WTC11 (cell line): ENCODE measurements around the gene COL4A2. TPM values are rescaled to one million over a fixed set of nuclear protein-coding genes. Genes with fewer than 3 reads are reported as not detected.

Source experiments
- ATAC-seq: fragments of 200-7000 bp; cut with Tn5 transposase; 2 replicates; pipeline ENCODE4 v1.10.0; 2021; ENCODE audit warnings: mild to moderate bottlenecking, moderate library complexity
- CTCF ChIA-PET: fragments of 300-600 bp; sonication (Branson Sonifier 250); formaldehyde crosslinking; loops from one replicate; lab custom pipeline; 2021; ENCODE audit warnings: antibody characterized with exemption; lab: Charles Lee
- POLR2A ChIA-PET: fragments of 350-600 bp; sonication (Branson Sonifier 250); formaldehyde crosslinking; loops from one replicate; lab custom pipeline; 2021; ENCODE audit warnings: antibody characterized with exemption; lab: Charles Lee
- DNase-seq: peaks from one replicate; pipeline ENCODE4 v3.0.0; 2021; ENCODE audit warnings: low spot score
- H3K27ac Mint-ChIP-seq: 2 replicates; pipeline ENCODE4 v1.8.0; 2021; ENCODE audit warnings: mixed read lengths
- H3K27me3 Mint-ChIP-seq: 2 replicates; pipeline ENCODE4 v1.8.0; 2021; ENCODE audit warnings: low read depth, mild to moderate bottlenecking, moderate library complexity, mixed read lengths
- H3K36me3 Mint-ChIP-seq: 2 replicates; pipeline ENCODE4 v1.8.0; 2021; ENCODE audit warnings: mixed read lengths
- H3K4me1 Mint-ChIP-seq: 2 replicates; pipeline ENCODE4 v1.8.0; 2022; ENCODE audit warnings: mixed read lengths
- H3K4me3 Mint-ChIP-seq: 2 replicates; pipeline ENCODE4 v1.8.0; 2021; ENCODE audit warnings: mild to moderate bottlenecking, moderate library complexity, mixed read lengths
- H3K9me3 Mint-ChIP-seq: 2 replicates; pipeline ENCODE4 v1.8.0; 2021; ENCODE audit warnings: mixed read lengths
- ATF2 ChIP-seq: sonication (generic); formaldehyde crosslinking; IDR thresholded peaks from 2 replicates; pipeline ENCODE4 v1.8.1; 2022; ENCODE audit warnings: low read depth, missing genetic modification reagents, borderline replicate concordance
- CREM ChIP-seq: sonication (generic); formaldehyde crosslinking; IDR thresholded peaks from 2 replicates; pipeline ENCODE4 v1.8.1; 2022; ENCODE audit warnings: mild to moderate bottlenecking, missing genetic modification reagents, moderate library complexity
- FOXP4 ChIP-seq: sonication (generic); formaldehyde crosslinking; IDR thresholded peaks from 2 replicates; pipeline ENCODE4 v1.8.0; 2022; ENCODE audit warnings: mild to moderate bottlenecking, missing genetic modification reagents
- HMGA2 ChIP-seq: fragments of 250-450 bp; sonication (Bioruptor Pico); IDR thresholded peaks from 2 replicates; pipeline ENCODE4 v1.4.0; 2021; ENCODE audit warnings: mild to moderate bottlenecking, moderate library complexity
- ZMAT4 ChIP-seq: fragments of 250-450 bp; sonication (Bioruptor Pico); IDR thresholded peaks from 2 replicates; pipeline ENCODE4 v1.9.0; 2021; ENCODE audit warnings: mild to moderate bottlenecking
- ZNF138 ChIP-seq: sonication (generic); formaldehyde crosslinking; conservative IDR thresholded peaks from 2 replicates; pipeline ENCODE4 v1.8.1; 2022; ENCODE audit warnings: mild to moderate bottlenecking, moderate library complexity, missing genetic modification reagents
- ZNF671 ChIP-seq: fragments of 250-450 bp; sonication (Bioruptor Pico); IDR thresholded peaks from 2 replicates; pipeline ENCODE4 v1.8.0; 2021; ENCODE audit warnings: mild to moderate bottlenecking
- total RNA-seq: library from RNA; stranded (reverse); gene quantifications from 3 replicates; pipeline ENCODE4 v1.2.3, GENCODE V29; 2021
- TF ChIP-seq, protein P1 (sequence below): fragments of 250-450 bp; sonication (Bioruptor Pico); IDR thresholded peaks from 2 replicates; pipeline ENCODE4 v1.9.0; 2021; ENCODE audit warnings: mild to moderate bottlenecking
- TF ChIP-seq, protein P2 (sequence below): fragments of 250-450 bp; sonication (Bioruptor Pico); IDR thresholded peaks from 2 replicates; pipeline ENCODE4 v1.9.0; 2021; ENCODE audit warnings: moderate library complexity, mild to moderate bottlenecking, inconsistent platforms, borderline replicate concordance
- TF ChIP-seq, protein P3 (sequence below): sonication (generic); formaldehyde crosslinking; IDR thresholded peaks from 2 replicates; pipeline ENCODE4 v1.8.0; 2023; ENCODE audit warnings: missing genetic modification reagents, mild to moderate bottlenecking, borderline replicate concordance
- TF ChIP-seq, protein P4 (sequence below): sonication (generic); formaldehyde crosslinking; IDR thresholded peaks from 2 replicates; pipeline ENCODE4 v1.8.1; 2022; ENCODE audit warnings: missing genetic modification reagents, borderline replicate concordance
- TF ChIP-seq, protein P5 (sequence below): sonication (generic); formaldehyde crosslinking; IDR thresholded peaks from 2 replicates; pipeline ENCODE4 v1.8.0; 2023; ENCODE audit warnings: missing genetic modification reagents
- TF ChIP-seq, protein P6 (sequence below): sonication (generic); formaldehyde crosslinking; IDR thresholded peaks from 2 replicates; pipeline ENCODE4 v1.8.0; 2022; ENCODE audit warnings: mild to moderate bottlenecking, missing genetic modification reagents

Gene COL4A2
- total RNA-seq, 1 experiment from 2014 or later = 109 TPM

DNA sequence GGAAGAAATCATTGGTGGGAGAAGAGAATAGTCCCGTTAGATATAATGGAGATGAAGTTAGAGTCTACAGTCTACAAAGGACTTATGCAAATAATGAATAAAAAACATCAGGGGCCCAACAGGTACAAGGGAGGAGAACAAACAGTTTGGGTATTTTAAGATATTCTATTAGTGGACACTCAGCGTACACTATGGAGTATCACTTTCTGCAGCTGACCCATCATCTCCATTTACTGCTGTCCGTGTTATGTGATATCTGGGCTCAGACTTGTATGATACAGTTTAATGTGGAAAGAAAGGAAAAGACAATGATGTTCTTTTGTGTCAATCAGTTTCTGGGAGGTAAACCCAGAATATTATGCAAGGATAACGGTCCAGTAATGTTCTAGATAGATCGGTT is 128.2 kb downstream of the COL4A2 start (continued):
- no peak for TF ChIP-seq ATF2
- TF ChIP-seq CREM (CRISPR knock-in tag) = no peak
- TF ChIP-seq, protein P1, sequence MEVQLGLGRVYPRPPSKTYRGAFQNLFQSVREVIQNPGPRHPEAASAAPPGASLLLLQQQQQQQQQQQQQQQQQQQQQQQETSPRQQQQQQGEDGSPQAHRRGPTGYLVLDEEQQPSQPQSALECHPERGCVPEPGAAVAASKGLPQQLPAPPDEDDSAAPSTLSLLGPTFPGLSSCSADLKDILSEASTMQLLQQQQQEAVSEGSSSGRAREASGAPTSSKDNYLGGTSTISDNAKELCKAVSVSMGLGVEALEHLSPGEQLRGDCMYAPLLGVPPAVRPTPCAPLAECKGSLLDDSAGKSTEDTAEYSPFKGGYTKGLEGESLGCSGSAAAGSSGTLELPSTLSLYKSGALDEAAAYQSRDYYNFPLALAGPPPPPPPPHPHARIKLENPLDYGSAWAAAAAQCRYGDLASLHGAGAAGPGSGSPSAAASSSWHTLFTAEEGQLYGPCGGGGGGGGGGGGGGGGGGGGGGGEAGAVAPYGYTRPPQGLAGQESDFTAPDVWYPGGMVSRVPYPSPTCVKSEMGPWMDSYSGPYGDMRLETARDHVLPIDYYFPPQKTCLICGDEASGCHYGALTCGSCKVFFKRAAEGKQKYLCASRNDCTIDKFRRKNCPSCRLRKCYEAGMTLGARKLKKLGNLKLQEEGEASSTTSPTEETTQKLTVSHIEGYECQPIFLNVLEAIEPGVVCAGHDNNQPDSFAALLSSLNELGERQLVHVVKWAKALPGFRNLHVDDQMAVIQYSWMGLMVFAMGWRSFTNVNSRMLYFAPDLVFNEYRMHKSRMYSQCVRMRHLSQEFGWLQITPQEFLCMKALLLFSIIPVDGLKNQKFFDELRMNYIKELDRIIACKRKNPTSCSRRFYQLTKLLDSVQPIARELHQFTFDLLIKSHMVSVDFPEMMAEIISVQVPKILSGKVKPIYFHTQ (CRISPR knock-in tag) = no peak
- TF ChIP-seq, protein P2, sequence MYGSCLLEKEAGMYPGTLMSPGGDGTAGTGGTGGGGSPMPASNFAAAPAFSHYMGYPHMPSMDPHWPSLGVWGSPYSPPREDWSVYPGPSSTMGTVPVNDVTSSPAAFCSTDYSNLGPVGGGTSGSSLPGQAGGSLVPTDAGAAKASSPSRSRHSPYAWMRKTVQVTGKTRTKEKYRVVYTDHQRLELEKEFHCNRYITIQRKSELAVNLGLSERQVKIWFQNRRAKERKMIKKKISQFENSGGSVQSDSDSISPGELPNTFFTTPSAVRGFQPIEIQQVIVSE (CRISPR knock-in tag) = no peak
- TF ChIP-seq, protein P3, sequence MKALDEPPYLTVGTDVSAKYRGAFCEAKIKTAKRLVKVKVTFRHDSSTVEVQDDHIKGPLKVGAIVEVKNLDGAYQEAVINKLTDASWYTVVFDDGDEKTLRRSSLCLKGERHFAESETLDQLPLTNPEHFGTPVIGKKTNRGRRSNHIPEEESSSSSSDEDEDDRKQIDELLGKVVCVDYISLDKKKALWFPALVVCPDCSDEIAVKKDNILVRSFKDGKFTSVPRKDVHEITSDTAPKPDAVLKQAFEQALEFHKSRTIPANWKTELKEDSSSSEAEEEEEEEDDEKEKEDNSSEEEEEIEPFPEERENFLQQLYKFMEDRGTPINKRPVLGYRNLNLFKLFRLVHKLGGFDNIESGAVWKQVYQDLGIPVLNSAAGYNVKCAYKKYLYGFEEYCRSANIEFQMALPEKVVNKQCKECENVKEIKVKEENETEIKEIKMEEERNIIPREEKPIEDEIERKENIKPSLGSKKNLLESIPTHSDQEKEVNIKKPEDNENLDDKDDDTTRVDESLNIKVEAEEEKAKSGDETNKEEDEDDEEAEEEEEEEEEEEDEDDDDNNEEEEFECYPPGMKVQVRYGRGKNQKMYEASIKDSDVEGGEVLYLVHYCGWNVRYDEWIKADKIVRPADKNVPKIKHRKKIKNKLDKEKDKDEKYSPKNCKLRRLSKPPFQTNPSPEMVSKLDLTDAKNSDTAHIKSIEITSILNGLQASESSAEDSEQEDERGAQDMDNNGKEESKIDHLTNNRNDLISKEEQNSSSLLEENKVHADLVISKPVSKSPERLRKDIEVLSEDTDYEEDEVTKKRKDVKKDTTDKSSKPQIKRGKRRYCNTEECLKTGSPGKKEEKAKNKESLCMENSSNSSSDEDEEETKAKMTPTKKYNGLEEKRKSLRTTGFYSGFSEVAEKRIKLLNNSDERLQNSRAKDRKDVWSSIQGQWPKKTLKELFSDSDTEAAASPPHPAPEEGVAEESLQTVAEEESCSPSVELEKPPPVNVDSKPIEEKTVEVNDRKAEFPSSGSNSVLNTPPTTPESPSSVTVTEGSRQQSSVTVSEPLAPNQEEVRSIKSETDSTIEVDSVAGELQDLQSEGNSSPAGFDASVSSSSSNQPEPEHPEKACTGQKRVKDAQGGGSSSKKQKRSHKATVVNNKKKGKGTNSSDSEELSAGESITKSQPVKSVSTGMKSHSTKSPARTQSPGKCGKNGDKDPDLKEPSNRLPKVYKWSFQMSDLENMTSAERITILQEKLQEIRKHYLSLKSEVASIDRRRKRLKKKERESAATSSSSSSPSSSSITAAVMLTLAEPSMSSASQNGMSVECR = no peak
- TF ChIP-seq ZNF671 (CRISPR knock-in tag) = no peak
- TF ChIP-seq, protein P4, sequence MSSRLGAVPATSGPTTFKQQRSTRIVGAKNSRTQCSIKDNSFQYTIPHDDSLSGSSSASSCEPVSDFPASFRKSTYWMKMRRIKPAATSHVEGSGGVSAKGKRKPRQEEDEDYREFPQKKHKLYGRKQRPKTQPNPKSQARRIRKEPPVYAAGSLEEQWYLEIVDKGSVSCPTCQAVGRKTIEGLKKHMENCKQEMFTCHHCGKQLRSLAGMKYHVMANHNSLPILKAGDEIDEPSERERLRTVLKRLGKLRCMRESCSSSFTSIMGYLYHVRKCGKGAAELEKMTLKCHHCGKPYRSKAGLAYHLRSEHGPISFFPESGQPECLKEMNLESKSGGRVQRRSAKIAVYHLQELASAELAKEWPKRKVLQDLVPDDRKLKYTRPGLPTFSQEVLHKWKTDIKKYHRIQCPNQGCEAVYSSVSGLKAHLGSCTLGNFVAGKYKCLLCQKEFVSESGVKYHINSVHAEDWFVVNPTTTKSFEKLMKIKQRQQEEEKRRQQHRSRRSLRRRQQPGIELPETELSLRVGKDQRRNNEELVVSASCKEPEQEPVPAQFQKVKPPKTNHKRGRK (CRISPR knock-in tag) = no peak
- TF ChIP-seq, all 79 proteins: peak for 0

- Mint-ChIP-seq H3K4me1 (peaks cover 4% of the 10 kb centered on the region; the same call in 1 of the 2 replicates), H3K27ac (no peak overlapping the region), H3K4me3 (no peak overlapping the region), H3K36me3 (peaks cover 36% of the 10 kb centered on the region), H3K9me3 (no peaks in the 10 kb centered on the region), H3K27me3 (no peaks in the 10 kb centered on the region)
- CTCF ChIA-PET = no interaction called here
- POLR2A ChIA-PET = no interaction called here
- no peak for ATAC-seq
- DNase-seq = no peak
- TF ChIP-seq, protein P5, sequence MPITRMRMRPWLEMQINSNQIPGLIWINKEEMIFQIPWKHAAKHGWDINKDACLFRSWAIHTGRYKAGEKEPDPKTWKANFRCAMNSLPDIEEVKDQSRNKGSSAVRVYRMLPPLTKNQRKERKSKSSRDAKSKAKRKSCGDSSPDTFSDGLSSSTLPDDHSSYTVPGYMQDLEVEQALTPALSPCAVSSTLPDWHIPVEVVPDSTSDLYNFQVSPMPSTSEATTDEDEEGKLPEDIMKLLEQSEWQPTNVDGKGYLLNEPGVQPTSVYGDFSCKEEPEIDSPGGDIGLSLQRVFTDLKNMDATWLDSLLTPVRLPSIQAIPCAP (CRISPR knock-in tag) = no peak
- TF ChIP-seq FOXP4 (CRISPR knock-in tag) (no peak), ZMAT4 (CRISPR knock-in tag) (no peak), HMGA2 (CRISPR knock-in tag) (no peak), ZNF138 (no peak)
- TF ChIP-seq, protein P1 (CRISPR knock-in tag) = no peak
- TF ChIP-seq, protein P6, sequence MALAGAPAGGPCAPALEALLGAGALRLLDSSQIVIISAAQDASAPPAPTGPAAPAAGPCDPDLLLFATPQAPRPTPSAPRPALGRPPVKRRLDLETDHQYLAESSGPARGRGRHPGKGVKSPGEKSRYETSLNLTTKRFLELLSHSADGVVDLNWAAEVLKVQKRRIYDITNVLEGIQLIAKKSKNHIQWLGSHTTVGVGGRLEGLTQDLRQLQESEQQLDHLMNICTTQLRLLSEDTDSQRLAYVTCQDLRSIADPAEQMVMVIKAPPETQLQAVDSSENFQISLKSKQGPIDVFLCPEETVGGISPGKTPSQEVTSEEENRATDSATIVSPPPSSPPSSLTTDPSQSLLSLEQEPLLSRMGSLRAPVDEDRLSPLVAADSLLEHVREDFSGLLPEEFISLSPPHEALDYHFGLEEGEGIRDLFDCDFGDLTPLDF (CRISPR knock-in tag) = no peak
Measured at GRCh38 chr13:110436276-110436675, 129.2 kb downstream of the COL4A2 start.
